GM10248 (cell line): Measurements from ENCODE around the gene DPYD.

Experiments used
- CTCF ChIA-PET: fragments of 300-600 bp; sonication (Branson Sonifier 250); formaldehyde crosslinking; extraction: SDS; loops from one replicate; lab custom pipeline; 2021; ENCODE audit warnings: antibody characterized with exemption; lab: Yijun Ruan, JAX
- POLR2A ChIA-PET: fragments of 350-650 bp; sonication (Branson Sonifier 250); formaldehyde crosslinking; extraction: SDS; loops from one replicate; lab custom pipeline; 2020; ENCODE audit warnings: antibody characterized with exemption; lab: Yijun Ruan, JAX
- DNase-seq: peaks from one replicate; pipeline ENCODE4 v3.0.0; 2012; ENCODE audit errors: extremely low spot score
- CTCF ChIP-seq: IDR thresholded peaks from 2 replicates; pipeline ENCODE4 v1.5.1; 2012; ENCODE audit warnings: mild to moderate bottlenecking, low read depth; ENCODE audit errors: extremely low read depth, missing control alignments, control extremely low read depth

DPYD gene

GRCh38 chr1:97640677-97641076 is 280.2 kb downstream of the DPYD start:
- DNase-seq, result no peak
- POLR2A ChIA-PET, result no interaction called here
- no peak for TF ChIP-seq CTCF
- CTCF ChIA-PET, result interaction anchor here (0.8 kb wide), 1 partner anchor 12 kb away, joined by 3 read pairs; no protein-coding TSS in a partner anchor

DNA sequence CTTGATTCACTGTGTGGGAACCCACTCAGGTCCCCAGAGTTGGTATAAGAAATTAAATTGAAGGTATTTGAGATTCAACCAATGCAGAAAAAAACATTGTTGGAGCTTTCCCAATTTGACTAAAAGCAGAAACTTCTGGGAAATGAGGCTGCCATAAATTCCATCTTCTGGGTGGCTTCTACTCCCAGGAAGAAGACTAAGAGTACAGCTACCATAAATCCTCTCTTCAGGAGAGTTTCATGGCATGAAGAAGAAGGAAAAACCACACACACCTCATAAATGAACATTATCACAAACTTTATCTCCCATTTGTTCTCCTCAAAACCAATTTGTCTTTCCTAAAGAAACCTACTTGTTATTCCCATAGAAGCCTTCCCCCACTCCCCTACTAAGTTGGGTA is 283.9 kb downstream of the DPYD start:
- TF ChIP-seq CTCF, result no peak
- CTCF ChIA-PET, result no interaction called here
- POLR2A ChIA-PET, result no interaction called here
- DNase-seq, result no peak

DNA sequence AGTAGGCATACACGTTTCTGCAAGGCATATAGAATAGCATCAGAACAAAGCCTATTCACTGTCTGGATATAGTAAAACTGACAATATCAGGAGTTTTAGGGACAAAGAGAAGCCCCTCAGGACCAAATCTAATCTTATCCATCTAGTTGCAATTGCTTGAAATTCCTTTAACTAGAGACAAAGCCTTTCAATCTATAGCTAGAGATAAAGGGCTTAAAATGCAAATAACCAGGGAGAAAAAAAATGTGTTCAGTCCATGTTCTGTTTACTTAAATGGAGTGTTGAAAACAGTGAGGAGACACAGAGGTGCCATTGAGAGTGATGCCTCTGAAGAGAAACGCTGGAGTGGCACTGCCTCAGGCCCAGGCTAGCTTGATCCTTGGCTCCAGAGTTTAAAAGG is 286.1 kb downstream of the DPYD start:
- CTCF ChIA-PET, result no interaction called here
- no peak for TF ChIP-seq CTCF
- POLR2A ChIA-PET, result no interaction called here
- DNase-seq, result no peak

- no peak for TF ChIP-seq CTCF
- POLR2A ChIA-PET, result no interaction called here
- no peak for DNase-seq
- CTCF ChIA-PET, result no interaction called here
These were observed 288.1 kb downstream of the DPYD start for GRCh38 chr1:97632776-97633175.

- DNase-seq, result no peak
- TF ChIP-seq CTCF, result no peak
- ChIA-PET CTCF (no interaction called here), POLR2A (no interaction called here)
These were observed 288.8 kb downstream of the DPYD start for GRCh38 chr1:97632075-97632474.

DNA sequence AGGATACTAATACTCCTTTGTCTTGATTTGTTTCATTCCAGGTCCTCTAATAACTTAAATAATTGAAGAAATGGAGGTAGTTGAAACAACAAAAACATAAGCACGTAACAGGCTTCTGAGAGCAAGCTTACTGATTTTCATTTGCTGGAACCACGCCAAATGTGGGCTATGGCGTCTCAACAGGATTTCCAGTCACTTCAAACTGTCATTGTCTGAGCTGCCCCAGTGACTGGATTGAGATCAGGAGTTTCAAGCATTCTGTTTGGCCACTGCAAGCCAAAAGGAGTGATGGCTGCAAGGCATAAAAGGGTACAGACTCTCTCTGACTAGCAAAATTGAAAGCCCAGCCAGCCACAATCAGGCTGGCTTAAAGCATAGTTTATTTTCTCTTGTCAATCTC is 289.9 kb downstream of the DPYD start:
- no peak for DNase-seq
- CTCF ChIA-PET, result no interaction called here
- POLR2A ChIA-PET, result no interaction called here
- TF ChIP-seq CTCF, result no peak

DNA sequence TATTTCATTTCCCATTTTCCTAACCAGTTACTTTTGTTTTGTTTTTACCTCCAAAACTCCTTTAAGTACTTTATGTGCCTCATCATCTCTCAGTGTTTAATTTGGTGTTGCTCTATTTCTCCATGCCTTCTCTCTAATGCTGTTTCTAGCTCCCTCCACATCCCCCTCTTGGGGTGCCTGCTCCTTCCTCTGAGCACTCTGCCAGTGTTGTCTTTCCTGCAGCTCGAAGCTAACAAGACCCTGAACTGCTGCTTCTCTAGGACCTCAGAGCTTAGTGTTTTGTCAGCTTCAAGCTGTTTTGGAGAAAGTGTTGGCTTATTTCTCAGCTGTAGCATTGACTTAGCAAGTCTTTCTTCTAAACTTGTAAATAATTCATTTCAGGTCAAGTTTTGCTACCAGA is 290.6 kb downstream of the DPYD start:
- POLR2A ChIA-PET, result no interaction called here
- CTCF ChIA-PET, result no interaction called here
- no peak for DNase-seq

More for the DNA sequence above, 290.6 kb downstream of the DPYD start:
- no peak for TF ChIP-seq CTCF
